Measurements from ENCODE around the gene LAMA2.
A peak's percentile ranks its signal among the peaks of the same experiment; 100 is the strongest.

LAMA2 gene

GRCh38 chr6:129320892-129321291 lies 438.0 kb downstream of the LAMA2 start:
- no peak for DNase-seq

DNA sequence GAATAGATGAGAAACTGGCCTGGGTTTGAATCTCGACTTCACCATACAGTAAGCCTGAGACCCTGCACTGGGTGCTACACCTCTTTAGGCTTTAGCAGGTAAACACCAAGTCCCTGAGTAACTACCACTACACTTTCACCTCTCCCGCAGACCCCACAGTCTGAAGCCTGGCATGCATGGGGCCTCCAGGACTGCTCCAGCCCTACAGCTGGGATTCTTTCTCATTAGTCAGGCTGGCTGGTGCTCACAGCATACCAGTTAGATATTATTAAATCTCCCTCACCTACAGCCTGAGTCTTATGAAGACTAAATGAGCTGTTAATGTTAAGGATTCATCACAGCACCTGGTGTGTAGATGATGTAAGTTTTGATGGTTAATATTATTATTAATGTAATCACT lies 438.4 kb downstream of the LAMA2 start:
- DNase-seq = no peak

- DNase-seq = no peak
These were observed 441.4 kb downstream of the LAMA2 start for GRCh38 chr6:129324345-129324744.

GRCh38 chr6:129329678-129330077 lies 446.7 kb downstream of the LAMA2 start:
- DNase-seq = no peak

- peak; percentile 83 for DNase-seq
These were observed 448.7 kb downstream of the LAMA2 start for GRCh38 chr6:129331450-129332138.

DNA sequence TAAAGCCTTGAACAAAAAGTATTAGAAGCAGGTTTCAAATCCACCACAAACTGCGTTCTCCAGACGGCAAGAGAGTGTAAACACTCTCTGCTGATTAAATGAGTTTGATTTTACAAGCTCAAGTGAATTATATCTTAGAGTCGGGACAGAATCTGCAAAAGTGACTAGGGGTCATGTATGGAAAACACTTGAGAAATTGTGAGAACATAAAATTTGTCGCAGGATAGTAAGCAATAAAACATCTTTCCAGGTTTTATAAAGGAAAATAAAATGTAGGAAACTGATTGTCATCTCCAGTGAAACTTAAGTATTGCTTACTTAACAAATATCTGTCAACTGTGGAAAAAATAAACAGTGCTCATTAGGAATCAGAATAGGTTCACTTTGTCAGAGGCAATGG lies 452.9 kb downstream of the LAMA2 start:
- DNase-seq = no peak

DNA sequence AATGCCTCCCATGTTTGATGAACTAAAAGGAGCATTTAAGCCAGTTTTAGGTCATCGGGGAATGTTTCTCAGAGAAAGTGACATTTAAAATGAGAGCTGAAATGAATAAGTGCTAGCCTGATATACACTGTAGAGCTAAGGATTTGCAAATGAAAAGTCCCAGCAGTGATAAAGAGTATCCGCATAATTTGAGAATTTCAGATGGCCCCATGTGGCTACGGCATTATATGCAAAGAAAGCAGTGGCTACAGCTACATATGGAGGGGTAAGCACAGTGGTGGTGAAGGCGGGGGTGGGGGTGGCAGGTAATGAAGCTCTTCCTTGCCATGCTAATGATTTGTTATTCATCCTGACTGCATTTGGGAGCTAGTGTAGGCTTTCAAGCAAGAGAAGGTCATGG lies 455.7 kb downstream of the LAMA2 start:
- no peak for DNase-seq

DNA sequence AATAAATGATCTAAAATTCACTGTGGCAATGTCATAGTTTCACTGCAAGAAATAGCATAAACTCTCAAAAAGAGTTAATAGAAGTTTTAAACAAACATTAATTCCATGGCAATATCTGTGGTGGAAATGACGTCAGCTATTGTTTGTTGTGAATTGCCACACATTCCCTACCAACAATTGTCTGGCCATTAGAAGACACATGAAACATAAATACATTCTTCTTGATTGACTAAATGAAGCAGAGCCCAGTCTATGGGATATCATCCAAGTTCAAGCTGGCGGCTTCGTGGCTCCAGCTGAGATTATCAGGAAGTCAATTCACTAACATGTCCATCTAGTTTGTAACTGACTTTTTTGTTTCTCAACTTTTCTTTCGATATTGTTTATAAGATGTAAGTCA lies 458.0 kb downstream of the LAMA2 start:
- peak; percentile 91 for DNase-seq

- DNase-seq = no peak
These were observed 459.3 kb downstream of the LAMA2 start for GRCh38 chr6:129342243-129342642.

DNA sequence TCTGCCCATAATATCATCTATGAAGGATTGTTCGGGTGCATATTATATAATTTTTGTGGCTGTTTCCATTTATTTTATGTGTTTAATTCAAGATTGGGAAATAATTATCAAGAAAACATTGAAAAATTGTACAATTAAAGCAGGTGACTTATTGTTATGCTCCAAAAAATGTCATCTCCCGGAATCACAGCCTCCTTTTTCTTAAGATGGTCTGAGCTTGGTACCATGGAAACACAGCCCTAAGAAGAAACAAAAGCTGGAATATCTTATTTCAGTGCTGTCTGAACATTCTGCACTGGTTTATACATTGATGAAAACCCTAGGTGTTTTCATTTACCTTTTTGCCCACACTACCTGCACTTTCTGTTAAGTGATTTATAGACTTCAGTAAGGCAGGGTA lies 459.9 kb downstream of the LAMA2 start:
- no peak for DNase-seq

DNA sequence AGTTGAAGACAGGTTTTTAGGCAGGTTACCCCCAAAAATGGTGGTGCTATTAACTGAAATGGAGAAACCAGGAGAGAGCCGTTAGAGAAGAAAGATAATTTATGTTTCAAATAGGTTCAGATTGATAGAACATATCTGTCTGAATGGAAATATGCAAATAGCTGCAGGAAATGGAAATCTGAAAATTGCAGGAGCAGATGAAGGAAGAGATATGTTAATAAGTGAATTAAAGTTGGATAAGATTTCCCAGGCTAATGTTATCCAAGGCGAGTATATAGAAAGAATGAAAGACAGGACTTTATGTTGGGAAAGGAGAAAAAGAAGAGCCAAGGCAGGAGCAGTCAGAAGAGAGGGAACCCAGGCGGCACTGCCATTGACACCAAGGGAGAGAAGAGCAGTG lies 461.4 kb downstream of the LAMA2 start:
- DNase-seq = no peak

- DNase-seq = peak; percentile 90
These were observed 463.0 kb downstream of the LAMA2 start for GRCh38 chr6:129345890-129346289.

DNA sequence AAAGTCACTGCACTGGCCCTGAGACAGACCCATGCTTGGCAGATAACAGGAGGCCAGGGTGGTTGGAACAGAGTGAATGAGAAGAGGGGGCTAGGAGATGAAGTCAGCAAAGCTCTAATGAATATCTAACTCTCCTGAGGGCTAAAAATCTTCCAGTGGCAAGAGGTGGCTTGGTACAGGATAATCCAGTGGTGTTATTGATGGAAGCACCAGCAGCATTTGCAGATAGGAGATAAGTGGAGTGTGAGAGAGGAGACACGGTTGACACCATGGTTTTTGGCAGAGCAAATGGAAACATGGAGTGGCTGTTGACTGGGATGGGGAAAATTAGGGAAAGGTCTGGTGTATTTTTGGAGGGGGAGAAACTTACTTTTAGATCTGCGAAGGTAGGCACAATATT lies 464.0 kb downstream of the LAMA2 start:
- no peak for DNase-seq

DNA sequence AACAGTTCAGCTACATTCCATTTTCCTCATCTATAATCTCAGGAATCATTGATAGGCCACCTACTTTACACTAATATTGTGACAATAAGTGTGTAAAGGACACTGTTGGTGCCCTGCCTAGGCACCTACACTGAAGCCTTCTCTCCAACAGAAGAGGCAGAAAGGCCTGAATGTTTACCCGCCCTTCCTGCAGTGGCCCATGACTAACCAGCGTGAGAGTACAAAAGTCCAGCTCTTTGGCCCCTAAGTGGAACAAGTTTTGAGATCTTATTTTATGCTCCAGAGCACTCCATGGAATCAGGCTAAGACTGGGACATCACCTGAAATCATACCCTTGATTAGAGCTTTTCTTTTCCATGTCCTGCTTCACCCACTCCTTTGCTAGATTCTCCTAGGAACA lies 467.3 kb downstream of the LAMA2 start:
- DNase-seq = no peak

DNA sequence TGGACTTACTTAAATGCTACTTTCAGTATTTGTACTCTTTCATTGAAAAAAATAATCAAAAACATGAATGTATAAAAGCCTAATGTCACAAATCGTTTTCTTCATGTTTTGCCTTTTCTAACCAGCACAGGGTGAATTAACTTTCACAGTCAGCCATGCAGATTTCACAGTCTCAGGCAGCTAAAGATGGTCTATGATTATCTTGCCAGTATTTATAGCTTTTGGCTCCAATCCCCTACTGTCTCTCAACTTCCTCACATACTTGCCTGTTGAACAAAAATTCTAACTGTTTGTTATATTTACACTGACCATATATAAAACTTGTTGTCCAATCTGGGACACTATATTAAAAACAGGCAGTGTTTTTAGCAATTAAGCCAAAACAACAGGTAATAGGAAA lies 468.9 kb downstream of the LAMA2 start:
- DNase-seq = no peak

GRCh38 chr6:129353067-129353466 lies 470.1 kb downstream of the LAMA2 start:
- no peak for DNase-seq

GRCh38 chr6:129356129-129356528 lies 473.2 kb downstream of the LAMA2 start:
- no peak for DNase-seq

GRCh38 chr6:129359811-129360681 lies 477.1 kb downstream of the LAMA2 start:
- DNase-seq = no peak

- no peak for DNase-seq
These were observed 477.7 kb downstream of the LAMA2 start for GRCh38 chr6:129360682-129360955.

- DNase-seq = no peak
These were observed 481.1 kb downstream of the LAMA2 start for GRCh38 chr6:129364037-129364436.

- DNase-seq = no peak
These were observed 481.8 kb downstream of the LAMA2 start for GRCh38 chr6:129364767-129365166.

DNA sequence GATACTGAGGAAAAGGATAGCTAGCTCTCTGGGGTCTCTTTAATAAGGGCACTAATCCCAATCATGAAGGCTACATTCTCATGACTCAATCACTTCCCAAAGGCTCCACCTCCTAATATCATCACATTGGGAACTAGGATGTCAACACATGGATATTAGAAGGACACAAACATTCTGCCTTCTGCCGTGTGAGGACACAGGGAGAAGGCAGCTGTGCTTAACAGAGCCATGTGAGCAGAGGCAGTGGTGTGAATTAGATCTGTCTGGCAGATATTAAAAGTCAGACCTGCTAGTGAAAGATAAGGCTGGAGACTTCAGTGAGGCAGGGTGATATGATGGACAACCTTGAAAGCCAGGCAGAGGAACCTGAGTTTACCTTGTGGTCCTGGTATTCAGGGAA lies 485.1 kb downstream of the LAMA2 start:
- DNase-seq = no peak

GRCh38 chr6:129368970-129369369 lies 486.0 kb downstream of the LAMA2 start:
- DNase-seq = no peak

DNA sequence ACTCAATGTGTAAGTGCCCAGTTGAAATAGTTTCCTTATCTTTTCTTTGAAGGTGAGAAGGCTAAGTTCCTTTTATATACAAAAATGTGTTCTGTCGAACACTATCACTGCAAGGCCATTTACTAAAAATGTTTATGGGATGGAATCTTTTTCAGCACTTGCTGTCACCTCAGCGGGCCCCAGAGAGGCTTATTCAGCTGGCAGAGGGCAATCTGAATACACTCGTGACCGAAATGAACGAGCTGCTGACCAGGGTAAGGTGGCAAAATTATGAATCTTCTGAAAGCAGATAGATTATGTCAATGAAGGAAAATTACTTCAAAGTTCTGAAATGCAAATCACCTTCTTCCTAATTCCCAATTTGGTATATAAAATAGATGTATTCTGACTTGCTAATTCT lies 486.8 kb downstream of the LAMA2 start:
- no peak for DNase-seq
